Endothelial cell of umbilical vein (primary cell): ENCODE results near the gene YEATS4.

ENCODE experiments used
- CTCF ChIP-seq, 2 donors: IDR thresholded peaks; 1 replicate in 1 of 2; 2 replicates in 1 of 2; pipeline ENCODE4 v1.5.1; 2011; ENCODE audit warnings: low read length in 2 of 2, mild to moderate bottlenecking in 2 of 2, moderate library complexity in 2 of 2, control low read depth in 1 of 2, inconsistent platforms in 1 of 2, low read depth in 1 of 2; ENCODE audit not compliant: insufficient read depth in 1 of 2; ENCODE audit errors: extremely low read depth in 1 of 2
- EZH2 ChIP-seq: IDR thresholded peaks from 2 replicates; pipeline ENCODE4 v1.6.1; 2012; ENCODE audit warnings: borderline replicate concordance, low read depth, mild to moderate bottlenecking, moderate library complexity, low read length, inconsistent platforms; ENCODE audit not compliant: severe bottlenecking
- MAX ChIP-seq: IDR thresholded peaks from 2 replicates; pipeline ENCODE4 v1.6.1; 2011; ENCODE audit not compliant: insufficient read depth, insufficient read length
- MYC ChIP-seq: IDR thresholded peaks from one replicate; pipeline ENCODE4 v1.6.1; 2011; ENCODE audit warnings: mild to moderate bottlenecking, low read depth, low read length
- POLR2A ChIP-seq: IDR thresholded peaks from 2 replicates; pipeline ENCODE4 v1.6.1; 2012; ENCODE audit warnings: low read depth, mild to moderate bottlenecking, control low read depth, low read length
- POLR2AphosphoS5 ChIP-seq: IDR thresholded peaks from 2 replicates; pipeline ENCODE4 v1.6.1; 2012; ENCODE audit warnings: low read depth, mild to moderate bottlenecking, control low read depth, low read length, moderate library complexity; ENCODE audit not compliant: insufficient read depth

- TF ChIP-seq CTCF (IDR thresholded peaks at IDR 0.05; ENCODE audit: extremely low read depth in 1 of 2, insufficient read depth in 1 of 2, low read depth in 1 of 2, low read length in 2 of 2) (no peak), EZH2 (no peak), MAX (no peak), MYC (no peak), POLR2A (no peak), POLR2AphosphoS5 (no peak)
Observed at GRCh38 chr12:69396963-69397362, 37.4 kb downstream of the YEATS4 start.
